Measurements from ENCODE around the gene CLEC2L. TPM values are rescaled to one million over a fixed set of nuclear protein-coding genes. Genes with fewer than 3 reads are reported as not detected.
"Not testable (repeated sequence)": the region's sequence is repeated elsewhere in the genome, so short reads cannot be mapped to it uniquely, and the experiment has no call there.

CLEC2L gene
- total RNA-seq, 1 donor from 2014 or later = not detected

DNA sequence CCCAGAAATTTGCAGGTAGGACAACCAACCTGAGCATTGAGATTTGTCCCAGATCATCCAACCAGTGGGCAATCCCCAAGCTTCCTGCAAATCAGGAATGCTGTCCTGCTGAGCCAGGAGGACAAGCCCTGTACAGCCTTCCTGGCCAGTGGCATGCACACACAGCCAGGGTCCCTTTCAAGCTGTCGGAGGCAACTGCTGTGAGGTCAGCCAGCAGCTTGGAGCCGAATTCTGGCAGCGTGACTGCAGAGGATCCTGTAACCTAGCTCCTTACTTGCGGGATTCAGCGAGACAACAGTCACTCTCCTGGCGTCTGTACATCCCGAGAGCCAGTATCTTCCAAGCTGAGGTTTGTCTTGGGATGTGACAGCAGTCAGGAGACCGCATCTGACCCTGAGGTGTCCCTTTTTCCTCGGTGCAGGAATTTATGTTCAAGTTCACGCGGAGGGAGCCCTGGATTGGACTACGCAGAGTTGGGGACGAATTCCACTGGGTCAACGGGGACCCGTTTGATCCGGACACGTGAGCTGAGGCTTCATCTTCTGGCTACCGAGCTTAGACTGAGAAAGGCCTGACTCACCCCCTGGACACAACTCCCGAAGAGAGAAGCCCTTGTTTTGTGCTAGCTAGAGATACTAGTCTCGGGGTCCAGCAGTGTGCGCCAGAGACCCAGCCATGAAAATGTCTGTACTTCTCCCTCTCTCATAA is 18.3 kb downstream of the CLEC2L start:
- Histone ChIP-seq H3K27me3 (ENCODE audit: control insufficient read depth, insufficient read depth, low read length) (peaks cover 4% of the 10 kb centered on the region), H3K4me3 (ENCODE audit: low read depth, low read length) (no peak overlapping the region), H3K36me3 (ENCODE audit: control insufficient read depth, insufficient read depth, low read length) (no peaks in the 10 kb centered on the region)
- TF ChIP-seq, protein P1, sequence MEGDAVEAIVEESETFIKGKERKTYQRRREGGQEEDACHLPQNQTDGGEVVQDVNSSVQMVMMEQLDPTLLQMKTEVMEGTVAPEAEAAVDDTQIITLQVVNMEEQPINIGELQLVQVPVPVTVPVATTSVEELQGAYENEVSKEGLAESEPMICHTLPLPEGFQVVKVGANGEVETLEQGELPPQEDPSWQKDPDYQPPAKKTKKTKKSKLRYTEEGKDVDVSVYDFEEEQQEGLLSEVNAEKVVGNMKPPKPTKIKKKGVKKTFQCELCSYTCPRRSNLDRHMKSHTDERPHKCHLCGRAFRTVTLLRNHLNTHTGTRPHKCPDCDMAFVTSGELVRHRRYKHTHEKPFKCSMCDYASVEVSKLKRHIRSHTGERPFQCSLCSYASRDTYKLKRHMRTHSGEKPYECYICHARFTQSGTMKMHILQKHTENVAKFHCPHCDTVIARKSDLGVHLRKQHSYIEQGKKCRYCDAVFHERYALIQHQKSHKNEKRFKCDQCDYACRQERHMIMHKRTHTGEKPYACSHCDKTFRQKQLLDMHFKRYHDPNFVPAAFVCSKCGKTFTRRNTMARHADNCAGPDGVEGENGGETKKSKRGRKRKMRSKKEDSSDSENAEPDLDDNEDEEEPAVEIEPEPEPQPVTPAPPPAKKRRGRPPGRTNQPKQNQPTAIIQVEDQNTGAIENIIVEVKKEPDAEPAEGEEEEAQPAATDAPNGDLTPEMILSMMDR (IDR thresholded peaks at IDR 0.05; ENCODE audit: insufficient read depth, low read length, severe bottlenecking) = no peak
- DNase-seq (ENCODE audit: low read depth) = no peak
- FAIRE-seq = no peak

DNA sequence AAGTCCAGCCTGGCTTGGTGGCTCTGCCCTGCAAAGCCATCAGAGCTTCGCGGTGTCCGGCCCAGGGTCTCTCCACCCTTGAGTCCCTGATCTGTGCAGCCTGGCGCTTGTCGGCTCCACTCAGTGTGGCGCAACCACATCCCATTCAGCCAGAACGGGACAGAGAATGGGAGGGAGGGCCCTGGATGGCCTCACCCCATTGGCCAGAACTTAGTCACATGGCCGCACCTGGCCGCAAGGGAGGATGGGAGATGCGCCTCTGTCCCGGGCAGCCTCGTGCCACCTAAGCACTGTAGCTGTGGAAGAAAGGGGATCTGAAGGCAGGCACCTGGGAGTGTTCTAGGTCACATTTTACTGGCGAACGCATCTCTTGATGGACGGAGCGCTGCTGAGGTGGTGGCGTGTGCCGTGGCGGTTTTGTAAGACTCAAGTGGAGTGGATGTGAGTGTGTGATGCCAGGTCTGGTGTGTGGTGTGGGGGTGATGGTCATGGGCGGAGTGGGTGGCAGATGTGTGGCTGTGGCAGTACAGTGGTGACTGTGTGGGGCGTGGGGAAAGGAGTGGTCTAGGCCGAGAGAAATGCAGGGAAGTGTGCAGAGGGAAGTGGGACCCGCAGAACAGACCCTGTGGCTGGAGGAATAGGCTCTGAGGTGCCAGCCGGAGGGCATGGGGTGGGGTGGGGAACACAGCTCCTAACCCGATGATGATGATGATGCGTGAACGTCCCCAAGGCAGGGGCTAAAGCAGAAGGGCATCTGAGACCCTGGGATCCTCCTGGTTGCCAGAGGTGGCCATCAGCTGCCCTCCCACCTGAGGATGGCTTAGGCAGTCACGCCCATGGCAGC is 19.0 kb downstream of the CLEC2L start:
- DNase-seq (ENCODE audit: low read depth) (no peak), FAIRE-seq (no peak)
- Histone ChIP-seq H3K27me3 (ENCODE audit: control insufficient read depth, insufficient read depth, low read length) (peaks cover 4% of the 10 kb centered on the region), H3K36me3 (ENCODE audit: control insufficient read depth, insufficient read depth, low read length) (no peaks in the 10 kb centered on the region), H3K4me3 (ENCODE audit: low read depth, low read length) (no peak overlapping the region)
- TF ChIP-seq, protein P1 (IDR thresholded peaks at IDR 0.05; ENCODE audit: insufficient read depth, low read length, severe bottlenecking) = no peak

- Histone ChIP-seq H3K27me3 (ENCODE audit: control insufficient read depth, insufficient read depth, low read length) (peaks cover 4% of the 10 kb centered on the region), H3K36me3 (ENCODE audit: control insufficient read depth, insufficient read depth, low read length) (no peaks in the 10 kb centered on the region), H3K4me3 (ENCODE audit: low read depth, low read length) (no peak overlapping the region)
- DNase-seq (ENCODE audit: low read depth) = no peak
- TF ChIP-seq, protein P1 (IDR thresholded peaks at IDR 0.05; ENCODE audit: insufficient read depth, low read length, severe bottlenecking) = no peak
- FAIRE-seq = no peak
Observed at GRCh38 chr7:139543801-139544603, 20.5 kb downstream of the CLEC2L start.

DNA sequence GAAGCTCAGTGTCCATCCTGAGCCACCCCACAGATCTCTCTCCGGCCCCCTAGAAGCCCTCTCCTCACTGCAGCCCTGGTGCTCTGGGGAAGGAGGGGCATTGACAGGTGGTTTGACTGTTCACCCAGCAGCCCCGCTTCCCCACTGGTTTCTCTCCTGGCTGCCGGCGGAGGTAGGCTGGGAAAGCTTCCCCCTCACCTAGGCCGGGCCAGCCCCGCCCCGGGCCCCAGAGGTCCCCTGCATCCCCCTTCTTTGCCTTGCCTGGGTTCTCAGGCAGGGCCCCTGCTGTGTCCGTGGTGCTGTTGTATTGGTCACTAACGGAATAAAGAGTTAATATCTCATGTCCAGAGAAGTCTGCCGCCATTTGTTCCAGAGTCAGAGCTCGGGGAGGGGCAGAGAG is 21.2 kb downstream of the CLEC2L start:
- DNase-seq (ENCODE audit: low read depth) (no peak), FAIRE-seq (no peak)
- peaks cover 4% of the 10 kb centered on the region for H3K27me3 ChIP-seq (ENCODE audit: control insufficient read depth, insufficient read depth, low read length)
- no peak overlapping the region for H3K4me3 ChIP-seq (ENCODE audit: low read depth, low read length)
- TF ChIP-seq, protein P1 (IDR thresholded peaks at IDR 0.05; ENCODE audit: insufficient read depth, low read length, severe bottlenecking) = no peak
- no peaks in the 10 kb centered on the region for H3K36me3 ChIP-seq (ENCODE audit: control insufficient read depth, insufficient read depth, low read length)

DNA sequence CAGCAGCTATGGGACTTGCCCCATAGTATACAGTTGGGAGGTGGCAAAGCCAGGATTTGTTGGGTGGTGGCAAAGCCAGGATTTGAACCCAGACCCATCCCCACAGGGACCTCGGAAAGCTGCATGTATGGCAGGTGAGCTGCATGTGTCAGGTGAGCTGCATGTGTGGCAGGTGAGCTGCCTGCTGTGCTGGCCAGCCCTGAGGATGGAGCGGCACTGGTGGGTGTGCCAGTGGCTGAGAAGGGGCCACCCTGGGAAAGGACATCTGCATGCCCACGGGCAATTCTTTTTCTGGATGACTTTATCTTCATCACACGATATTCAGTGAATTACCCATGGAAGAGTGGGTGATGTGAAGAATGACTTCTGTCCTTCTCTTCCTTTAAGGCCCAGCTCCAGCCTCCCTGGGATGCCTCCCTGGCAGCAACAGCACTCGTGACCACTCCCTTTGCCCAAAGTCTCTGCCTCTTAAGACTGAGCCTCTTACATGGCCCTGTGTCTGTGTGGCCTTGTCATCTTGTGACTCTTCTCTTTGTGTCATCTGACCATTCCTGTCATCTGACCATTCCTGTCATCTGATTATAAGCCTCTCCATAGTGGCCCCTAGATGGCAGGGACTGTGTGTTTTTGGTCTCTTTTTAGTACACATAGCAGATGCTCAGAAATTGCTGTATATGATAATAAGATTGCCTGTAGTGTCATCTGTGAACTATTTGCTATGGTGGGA is 25.0 kb downstream of the CLEC2L start:
- Histone ChIP-seq H3K36me3 (ENCODE audit: control insufficient read depth, insufficient read depth, low read length) (no peaks in the 10 kb centered on the region), H3K27me3 (ENCODE audit: control insufficient read depth, insufficient read depth, low read length) (no peaks in the 10 kb centered on the region), H3K4me3 (ENCODE audit: low read depth, low read length) (no peak overlapping the region)
- FAIRE-seq = no peak
- no peak for DNase-seq (ENCODE audit: low read depth)
- TF ChIP-seq, protein P1 (IDR thresholded peaks at IDR 0.05; ENCODE audit: insufficient read depth, low read length, severe bottlenecking) = no peak

- not testable (repeated sequence) for H3K27me3 ChIP-seq (ENCODE audit: control insufficient read depth, insufficient read depth, low read length); FAIRE-seq; H3K4me3 ChIP-seq (ENCODE audit: low read depth, low read length); DNase-seq (ENCODE audit: low read depth); H3K36me3 ChIP-seq (ENCODE audit: control insufficient read depth, insufficient read depth, low read length)
Observed at GRCh38 chr7:139553991-139554700, 30.7 kb downstream of the CLEC2L start.

Measured in bronchial epithelial cell (primary cell).